GM12864 (cell line): Measurements from ENCODE around the gene SMYD3.
A peak's percentile ranks its signal among the peaks of the same experiment; 100 is the strongest.

Source experiments
- DNase-seq: peaks from one replicate; pipeline ENCODE4 v3.0.0-alpha.2; 2011; ENCODE audit warnings: low read depth
- H3K4me3 ChIP-seq: 2 replicates; pipeline ENCODE4 v1.5.1; 2011; ENCODE audit warnings: mild to moderate bottlenecking, low read depth, low read length, control low read depth
- CTCF ChIP-seq: IDR thresholded peaks from 2 replicates; pipeline ENCODE4 v1.5.1; 2011; ENCODE audit warnings: low read depth, mild to moderate bottlenecking, moderate library complexity, low read length, control low read depth, inconsistent platforms; ENCODE audit errors: missing control alignments

Gene SMYD3

GRCh38 chr1:246134789-246135188 is 372.3 kb downstream of the SMYD3 start:
- no peak for TF ChIP-seq CTCF
- H3K4me3 ChIP-seq = no peak overlapping the region
- DNase-seq = no peak

GRCh38 chr1:246131095-246131494 is 376.0 kb downstream of the SMYD3 start:
- no peak for TF ChIP-seq CTCF
- DNase-seq = no peak
- no peak overlapping the region for H3K4me3 ChIP-seq

GRCh38 chr1:246128494-246129069 is 378.5 kb downstream of the SMYD3 start:
- no peak for DNase-seq
- no peak overlapping the region for H3K4me3 ChIP-seq
- no peak for TF ChIP-seq CTCF

- TF ChIP-seq CTCF = no peak
- DNase-seq = no peak
- H3K4me3 ChIP-seq = no peak overlapping the region
Observed at GRCh38 chr1:246126580-246126979, 380.5 kb downstream of the SMYD3 start.

GRCh38 chr1:246122071-246122470 is 385.0 kb downstream of the SMYD3 start:
- no peak overlapping the region for H3K4me3 ChIP-seq
- no peak for TF ChIP-seq CTCF
- DNase-seq = no peak

- H3K4me3 ChIP-seq = no peak overlapping the region
- TF ChIP-seq CTCF = no peak
- DNase-seq = no peak
Observed at GRCh38 chr1:246121533-246121932, 385.5 kb downstream of the SMYD3 start.

- DNase-seq = peak; percentile 49
- H3K4me3 ChIP-seq = peak overlapping the region; percentile 5; the same call in 1 of the 2 replicates
- peak; percentile 55 for TF ChIP-seq CTCF
Observed at GRCh38 chr1:246117066-246117791, 389.9 kb downstream of the SMYD3 start.
